Chondrocyte (in vitro differentiated cells): ENCODE results near the gene ARHGAP26. TPM values are rescaled to one million over a fixed set of nuclear protein-coding genes. Genes with fewer than 3 reads are reported as not detected.

ENCODE experiments used
- DNase-seq: peaks from one replicate; pipeline ENCODE4 v3.0.0; 2021; ENCODE audit warnings: mixed read lengths, low spot score
- H3K27ac Mint-ChIP-seq: one replicate; pipeline ENCODE4 v1.8.0; 2021; ENCODE audit warnings: mild to moderate bottlenecking, moderate library complexity, mixed read lengths; ENCODE audit not compliant: unreplicated experiment
- H3K27me3 Mint-ChIP-seq: 2 replicates; pipeline ENCODE4 v1.8.0; 2021; ENCODE audit warnings: low read depth, mixed read lengths
- H3K36me3 Mint-ChIP-seq: 2 replicates; pipeline ENCODE4 v1.8.0; 2021; ENCODE audit warnings: low read depth, mixed read lengths
- H3K4me1 Mint-ChIP-seq: 2 replicates; pipeline ENCODE4 v1.8.0; 2021; ENCODE audit warnings: low read depth, mild to moderate bottlenecking, mixed read lengths
- H3K4me3 Mint-ChIP-seq: one replicate; pipeline ENCODE4 v1.8.0; 2021; ENCODE audit warnings: mild to moderate bottlenecking, moderate library complexity, mixed read lengths; ENCODE audit not compliant: unreplicated experiment
- H3K9me3 Mint-ChIP-seq: 2 replicates; pipeline ENCODE4 v1.8.0; 2021; ENCODE audit warnings: low read depth, mixed read lengths
- CTCF ChIP-seq: fragments of 200-600 bp; sonication (generic); IDR thresholded peaks from 2 replicates; pipeline ENCODE4 v1.5.0; 2021; ENCODE audit warnings: antibody characterized with exemption, mild to moderate bottlenecking, moderate library complexity
- total RNA-seq: library from RNA; stranded (reverse); gene quantifications from 3 replicates; pipeline ENCODE4 v1.2.1, GENCODE V29; 2021

The ARHGAP26 gene
- total RNA-seq, 1 donor from 2014 or later, result 16.4 TPM

GRCh38 chr5:142833517-142834449 is 63.6 kb downstream of the ARHGAP26 start:
- TF ChIP-seq CTCF, result no peak
- Mint-ChIP-seq H3K4me1 (peaks cover 44% of the 10 kb centered on the region), H3K27ac (no peak overlapping the region), H3K27me3 (no peaks in the 10 kb centered on the region), H3K36me3 (no peaks in the 10 kb centered on the region), H3K4me3 (no peak overlapping the region), H3K9me3 (no peaks in the 10 kb centered on the region)
- no peak for DNase-seq

DNA sequence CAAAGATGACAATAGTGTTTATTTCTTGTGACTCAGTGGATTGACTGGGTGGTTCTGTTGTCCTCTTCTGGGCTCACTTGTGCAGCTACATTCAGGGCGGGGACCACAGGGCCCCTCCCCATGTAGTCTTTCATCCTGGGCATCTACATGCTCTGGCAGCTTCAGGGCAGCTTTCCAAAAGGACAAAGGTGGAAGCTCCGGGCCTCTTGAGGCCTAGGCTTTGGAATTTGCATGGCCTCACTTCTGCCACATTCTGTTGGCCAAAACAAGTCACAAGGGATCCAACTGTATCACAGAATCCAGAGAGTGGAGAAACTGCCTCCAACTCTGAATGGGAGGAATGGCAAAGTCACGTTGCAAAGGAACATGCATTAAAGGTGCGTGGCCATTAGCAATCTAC is 64.3 kb downstream of the ARHGAP26 start:
- Mint-ChIP-seq H3K9me3 (no peaks in the 10 kb centered on the region), H3K27ac (no peak overlapping the region), H3K27me3 (no peaks in the 10 kb centered on the region), H3K36me3 (no peaks in the 10 kb centered on the region), H3K4me1 (peaks cover 36% of the 10 kb centered on the region), H3K4me3 (no peak overlapping the region)
- TF ChIP-seq CTCF, result no peak
- no peak for DNase-seq

DNA sequence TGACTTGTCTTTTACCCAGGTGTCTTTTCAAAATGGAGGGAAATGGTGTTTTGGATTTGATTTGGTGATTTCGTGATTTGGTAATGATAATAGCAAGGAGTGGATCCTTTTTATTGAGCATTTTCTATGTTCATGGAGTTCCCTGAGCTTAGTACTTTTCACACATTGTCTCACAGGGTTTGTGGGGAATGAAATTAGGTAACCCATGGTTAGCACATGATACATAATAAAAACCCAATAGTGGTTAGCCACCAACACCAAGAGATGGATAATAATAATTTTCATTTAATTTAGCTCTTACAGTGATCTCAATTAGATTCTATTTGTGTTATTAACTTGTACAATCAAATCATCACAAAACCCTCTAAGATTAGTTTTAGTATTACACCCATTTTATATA is 65.4 kb downstream of the ARHGAP26 start:
- Mint-ChIP-seq H3K9me3 (no peaks in the 10 kb centered on the region), H3K27me3 (no peaks in the 10 kb centered on the region), H3K36me3 (no peaks in the 10 kb centered on the region), H3K4me3 (no peak overlapping the region), H3K4me1 (peaks cover 26% of the 10 kb centered on the region), H3K27ac (no peak overlapping the region)
- DNase-seq, result no peak
- TF ChIP-seq CTCF, result no peak

- no peak overlapping the region for H3K27ac Mint-ChIP-seq
- DNase-seq, result no peak
- H3K27me3 Mint-ChIP-seq, result no peaks in the 10 kb centered on the region
- no peak for TF ChIP-seq CTCF
- no peaks in the 10 kb centered on the region for H3K36me3 Mint-ChIP-seq
- no peaks in the 10 kb centered on the region for H3K9me3 Mint-ChIP-seq
- peaks cover 21% of the 10 kb centered on the region for H3K4me1 Mint-ChIP-seq
- H3K4me3 Mint-ChIP-seq, result no peak overlapping the region
Observed at GRCh38 chr5:142836048-142836447, 65.9 kb downstream of the ARHGAP26 start.

DNA sequence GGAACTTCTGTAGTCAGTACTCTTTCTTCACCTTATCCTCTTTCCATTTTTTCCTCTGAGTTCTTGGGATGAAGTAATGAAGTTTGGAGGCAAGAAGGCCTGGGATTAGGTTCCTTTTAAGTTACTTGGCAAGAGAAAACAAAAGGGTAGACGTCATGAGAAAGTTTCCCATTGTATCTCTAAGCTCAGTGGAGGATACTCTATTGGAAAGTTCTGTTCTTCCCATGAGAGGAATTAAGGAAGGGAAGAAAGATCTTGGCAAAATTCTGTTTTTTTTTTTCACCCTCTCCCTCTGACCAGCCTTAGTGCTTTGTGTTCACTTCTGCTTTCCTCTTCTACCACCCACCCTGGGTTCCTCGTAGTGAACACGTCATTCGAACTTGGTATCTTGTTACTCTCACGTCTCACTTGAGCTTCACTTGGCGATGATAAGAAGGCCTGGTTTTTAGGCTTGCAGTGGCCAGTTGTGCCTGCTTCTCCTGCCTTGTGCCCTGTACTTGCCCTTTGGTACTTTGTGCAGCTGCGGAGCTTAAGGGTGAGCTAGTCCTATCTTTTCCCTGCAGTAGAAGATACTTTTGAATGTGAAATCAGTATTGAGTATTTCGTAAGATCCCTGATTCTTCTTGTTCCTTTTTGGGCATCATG is 67.0 kb downstream of the ARHGAP26 start:
- Mint-ChIP-seq H3K27ac (no peak overlapping the region), H3K9me3 (no peaks in the 10 kb centered on the region), H3K27me3 (no peaks in the 10 kb centered on the region), H3K4me3 (no peak overlapping the region), H3K4me1 (peaks cover 19% of the 10 kb centered on the region), H3K36me3 (no peaks in the 10 kb centered on the region)
- DNase-seq, result no peak
- no peak for TF ChIP-seq CTCF
